Kidney capillary endothelial cell (primary cell): Measurements from ENCODE around the gene DNLZ.

Source experiments
- DNase-seq: peaks from one replicate; pipeline ENCODE4 v3.0.0-alpha.2; 2018; ENCODE audit warnings: low spot score

The DNLZ gene

DNA sequence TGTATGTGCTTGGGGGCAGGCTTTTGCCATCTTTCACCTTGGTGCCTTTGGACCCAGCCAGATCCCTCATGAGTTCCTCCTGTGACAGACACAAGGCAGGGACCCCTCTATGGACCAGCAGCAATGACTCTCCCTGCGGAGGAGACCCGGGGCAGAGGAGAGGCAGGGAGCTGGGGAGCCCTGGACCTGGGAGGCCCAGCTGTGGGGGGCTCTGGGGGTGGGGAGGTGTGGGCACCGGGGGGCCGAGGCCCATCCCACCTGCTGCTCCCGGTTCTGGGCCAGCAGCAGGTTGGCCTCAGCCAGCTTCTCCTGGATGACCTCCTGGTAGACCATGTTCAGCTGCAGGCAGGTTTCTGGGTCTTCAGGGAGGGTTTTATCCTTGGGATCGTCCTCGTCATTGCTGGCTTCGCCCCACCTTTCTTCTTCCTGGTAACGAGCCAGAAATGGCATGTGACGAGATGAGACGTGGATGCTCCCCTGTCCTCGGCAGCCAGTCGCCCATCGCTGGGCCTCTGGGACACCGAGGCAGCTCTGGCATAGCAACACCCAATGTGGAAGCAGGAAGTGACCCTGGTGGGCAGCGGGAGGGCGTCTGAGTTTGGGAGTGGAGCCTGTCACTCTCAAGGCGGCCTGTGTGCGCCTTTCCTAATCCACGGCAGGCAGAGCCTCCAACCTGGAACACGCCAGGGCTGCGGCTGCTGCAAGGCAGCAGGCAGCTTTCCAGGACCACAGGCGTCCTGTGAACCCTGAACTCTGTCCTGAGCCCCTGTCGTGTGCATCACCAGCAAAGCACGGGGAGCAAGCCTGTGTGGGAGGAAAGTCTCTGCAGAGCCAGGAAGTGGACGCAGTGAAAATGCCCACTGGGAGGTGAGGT lies 32.0 kb upstream of the DNLZ start:
- DNase-seq, result no peak

DNA sequence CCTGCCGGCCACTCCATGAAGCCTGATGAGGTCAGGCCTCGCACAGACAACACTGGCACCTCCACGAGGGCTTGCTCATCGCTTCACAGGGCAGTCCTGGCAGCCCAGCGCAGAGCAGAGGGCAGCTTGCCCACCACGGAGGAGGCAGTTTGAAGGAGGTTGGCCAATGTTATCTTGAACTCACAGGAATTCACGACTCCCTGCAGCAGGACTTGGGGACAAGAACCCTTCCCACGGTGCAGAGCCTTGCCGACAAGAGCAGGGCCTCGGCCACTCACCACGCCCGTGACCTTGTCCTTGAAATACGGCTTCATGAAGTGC lies 31.4 kb upstream of the DNLZ start:
- DNase-seq, result no peak

DNA sequence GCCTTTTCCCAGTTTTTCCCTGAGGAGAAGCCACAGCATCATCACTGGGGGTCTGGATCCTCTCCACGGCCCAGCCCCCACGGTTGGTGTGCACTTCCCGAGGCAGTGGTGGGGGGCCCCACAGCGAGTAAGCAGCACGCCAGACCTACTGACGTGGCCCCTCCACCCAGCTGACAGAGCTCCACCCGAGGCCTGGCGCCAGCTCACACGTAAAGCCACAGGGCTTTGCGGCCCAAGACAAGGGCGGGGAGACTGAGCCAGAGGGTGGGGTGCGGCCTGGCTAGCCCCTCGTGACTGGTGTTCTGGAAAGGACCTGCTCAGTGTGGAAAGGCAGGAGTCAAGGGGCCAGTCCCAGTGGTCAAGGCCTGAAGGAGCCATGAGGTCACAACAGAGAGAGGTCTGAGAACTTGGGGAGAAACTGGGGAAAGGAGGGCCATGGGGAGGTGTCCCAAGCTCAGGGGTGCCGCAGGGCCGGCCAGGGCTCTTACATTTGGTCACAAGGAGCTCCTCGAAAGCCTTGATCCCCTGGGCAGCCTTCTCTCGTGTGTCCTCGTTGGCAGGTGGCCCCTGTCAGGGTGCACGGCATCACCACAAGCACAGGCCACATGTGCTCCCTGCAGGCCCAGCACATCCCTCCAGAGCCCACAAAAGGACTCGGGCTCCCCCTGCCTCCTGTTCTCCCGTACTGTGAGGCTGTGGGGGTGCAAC lies 30.9 kb upstream of the DNLZ start:
- no peak for DNase-seq

DNA sequence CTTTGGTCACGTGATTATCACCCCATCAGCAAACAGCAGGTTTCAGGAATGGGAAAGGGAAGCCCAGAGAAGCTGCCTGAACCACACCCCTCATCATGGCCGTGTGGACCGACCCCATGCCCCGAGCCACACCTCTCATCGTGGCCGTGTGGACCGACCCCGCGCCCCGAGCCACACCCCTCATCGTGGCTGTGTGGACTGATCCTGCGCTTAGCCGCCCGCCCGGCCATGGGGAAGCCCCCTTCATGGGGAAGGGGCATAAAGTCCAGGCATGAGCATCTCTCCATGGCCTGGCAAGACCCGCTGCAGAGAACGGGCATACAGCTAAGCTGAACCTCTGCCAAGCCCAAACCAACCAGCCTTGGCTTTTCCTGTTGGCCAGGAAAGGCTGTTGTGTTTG lies 30.0 kb upstream of the DNLZ start:
- DNase-seq, result no peak

DNA sequence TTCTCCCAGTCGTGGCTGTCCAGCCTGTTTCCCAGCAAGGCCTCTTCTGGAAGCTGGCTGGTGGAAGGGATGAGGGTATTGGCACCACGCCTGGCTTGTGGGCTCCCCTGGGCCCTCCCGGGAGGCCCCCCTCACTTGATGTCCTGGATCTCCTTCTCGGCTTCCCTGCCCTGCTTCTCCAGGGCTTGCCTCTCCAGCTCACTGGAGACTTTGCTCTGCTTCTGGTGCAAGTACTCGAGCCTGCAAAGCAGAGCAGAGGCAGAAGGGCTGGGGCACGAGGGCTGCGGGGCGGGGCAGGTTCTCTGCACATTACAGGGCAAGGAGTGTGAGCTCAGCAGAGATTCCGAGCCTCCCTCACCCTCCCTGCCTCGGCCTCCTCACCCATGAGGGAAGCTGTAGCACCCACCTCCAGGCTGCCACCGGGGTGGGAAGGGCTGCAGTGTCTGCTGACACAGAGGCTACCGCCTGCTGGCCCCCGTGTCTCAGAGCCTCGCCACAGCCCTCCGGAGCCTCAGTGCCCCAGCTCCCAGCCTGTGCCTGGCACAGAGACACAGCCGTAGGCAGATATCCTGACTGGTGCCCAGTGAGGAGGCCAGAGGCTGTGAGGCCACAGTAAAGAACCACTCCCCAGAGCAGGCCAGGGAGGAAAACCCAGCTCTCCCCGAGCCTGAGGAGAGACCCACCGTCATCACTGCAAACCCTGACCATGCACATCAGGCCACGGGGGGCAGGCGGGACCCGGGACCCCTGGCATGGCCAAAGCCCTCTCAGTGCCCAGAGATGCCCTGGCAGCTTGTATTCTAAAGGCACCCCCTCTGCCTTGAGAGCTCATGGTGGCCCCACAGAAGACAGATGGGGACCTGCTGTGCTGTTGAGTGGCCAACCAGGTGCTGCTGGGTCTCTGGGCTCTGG lies 29.2 kb upstream of the DNLZ start:
- no peak for DNase-seq

DNA sequence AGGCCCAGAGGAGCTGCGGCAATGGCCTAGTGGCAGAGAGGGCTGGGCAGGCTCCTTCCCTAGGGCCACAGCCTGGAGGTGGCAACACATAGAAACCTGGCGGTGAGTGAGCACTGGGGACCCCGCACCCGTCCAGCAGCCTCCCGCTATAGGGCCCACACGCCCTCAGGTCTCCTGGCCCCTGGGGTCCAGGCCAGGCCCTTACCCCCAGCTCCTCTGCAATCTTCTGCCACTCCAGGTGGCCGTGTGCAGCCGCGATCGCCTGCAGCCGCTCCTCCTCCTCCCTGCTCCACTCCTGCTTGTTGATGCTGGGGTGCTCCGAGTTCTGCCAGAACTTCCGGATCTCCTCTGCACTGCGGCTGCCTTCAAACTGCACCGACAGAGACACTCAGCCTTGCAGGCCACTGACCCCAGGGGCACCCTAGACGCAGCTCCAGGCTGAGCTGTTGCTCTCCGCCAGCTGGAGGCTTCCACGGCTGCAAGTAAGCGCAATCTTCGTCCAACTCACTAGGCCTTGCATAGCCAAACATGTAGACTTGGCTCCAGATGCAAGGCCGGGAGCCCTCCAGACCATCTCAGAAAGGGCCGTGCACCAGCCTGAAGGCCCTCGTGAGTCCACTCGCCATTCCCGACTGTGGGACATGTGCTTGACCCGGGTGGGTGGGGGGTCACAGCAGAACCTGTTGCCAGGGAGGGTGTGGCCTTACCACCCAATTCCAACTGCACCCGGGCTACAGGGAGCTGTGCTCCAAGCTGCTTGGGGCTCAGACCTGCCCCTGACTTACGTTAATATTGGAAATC lies 28.4 kb upstream of the DNLZ start:
- DNase-seq, result no peak

DNA sequence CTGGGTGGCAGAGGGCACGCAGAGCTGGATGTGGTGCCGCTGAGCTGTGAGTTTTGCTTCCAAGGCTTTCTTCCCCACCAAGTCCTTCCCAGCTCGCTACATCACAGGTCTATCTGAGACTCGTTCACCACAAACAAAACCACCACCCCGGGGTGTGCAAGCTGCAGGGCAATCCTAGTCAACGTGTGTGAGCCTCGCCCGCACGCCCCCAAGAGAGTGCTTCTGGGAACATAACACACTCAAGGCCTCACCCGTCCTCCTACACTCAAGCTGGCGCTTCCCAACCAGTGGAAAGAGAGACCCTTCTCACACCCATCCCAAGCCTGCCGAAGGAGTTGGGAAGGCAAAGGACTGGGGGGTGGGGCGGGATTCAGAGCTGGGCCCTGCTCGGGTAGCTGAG lies 25.9 kb upstream of the DNLZ start:
- no peak for DNase-seq

DNA sequence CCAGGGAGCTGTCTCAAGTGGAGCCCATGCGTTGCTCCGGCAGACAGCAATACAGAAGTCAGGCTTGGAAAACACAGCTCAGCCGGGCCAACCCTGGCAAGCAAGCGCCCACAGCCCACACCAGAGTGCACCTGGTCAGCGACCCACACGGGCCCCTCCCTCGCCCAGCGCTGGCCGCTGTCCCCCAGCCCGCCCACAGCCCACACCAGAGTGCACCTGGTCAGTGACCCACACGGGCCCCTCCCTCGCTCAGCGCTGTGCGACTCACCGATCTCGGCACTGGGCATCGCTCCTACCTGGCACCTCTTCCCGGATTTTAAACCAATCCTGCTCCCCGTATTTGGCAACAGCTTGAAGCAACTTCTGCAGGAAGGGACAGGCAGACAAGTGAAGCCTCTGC lies 23.7 kb upstream of the DNLZ start:
- no peak for DNase-seq

DNA sequence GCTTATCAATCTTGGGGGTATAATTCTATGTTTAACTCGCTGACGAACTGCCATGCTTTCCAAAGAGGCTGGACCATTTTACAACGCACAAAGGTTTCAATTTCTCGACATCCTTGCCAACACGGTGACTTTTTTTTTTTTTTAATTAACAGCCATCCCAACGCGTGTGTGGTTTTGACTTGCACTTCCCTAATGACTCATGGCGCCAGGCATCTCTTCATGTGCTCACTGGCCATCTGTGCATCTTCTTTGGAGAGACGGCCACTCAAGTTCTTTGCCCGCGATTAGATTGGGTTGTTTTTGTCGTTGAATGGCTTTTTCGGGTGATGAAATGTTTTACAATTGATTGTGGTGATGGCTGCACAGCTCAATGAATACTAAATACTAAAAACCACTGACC lies 22.5 kb upstream of the DNLZ start:
- no peak for DNase-seq

DNA sequence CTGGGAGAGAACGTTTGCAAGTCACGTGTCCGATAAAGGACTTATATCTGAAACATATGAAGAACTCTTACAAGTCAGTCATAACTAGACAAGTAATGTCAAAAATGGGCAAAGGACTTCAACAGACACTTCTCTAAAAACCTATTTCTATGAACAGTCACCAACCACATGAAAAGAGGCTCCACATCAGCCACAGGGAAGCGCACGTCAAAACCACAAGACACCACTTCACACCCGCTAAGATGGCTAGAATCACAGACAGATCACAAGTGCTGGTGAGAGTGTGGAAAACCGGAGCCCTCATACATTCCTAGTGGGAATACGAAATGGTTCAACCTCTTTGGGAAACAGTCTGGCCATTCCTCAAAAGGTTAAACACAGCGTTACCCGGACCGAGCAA lies 21.5 kb upstream of the DNLZ start:
- no peak for DNase-seq

DNA sequence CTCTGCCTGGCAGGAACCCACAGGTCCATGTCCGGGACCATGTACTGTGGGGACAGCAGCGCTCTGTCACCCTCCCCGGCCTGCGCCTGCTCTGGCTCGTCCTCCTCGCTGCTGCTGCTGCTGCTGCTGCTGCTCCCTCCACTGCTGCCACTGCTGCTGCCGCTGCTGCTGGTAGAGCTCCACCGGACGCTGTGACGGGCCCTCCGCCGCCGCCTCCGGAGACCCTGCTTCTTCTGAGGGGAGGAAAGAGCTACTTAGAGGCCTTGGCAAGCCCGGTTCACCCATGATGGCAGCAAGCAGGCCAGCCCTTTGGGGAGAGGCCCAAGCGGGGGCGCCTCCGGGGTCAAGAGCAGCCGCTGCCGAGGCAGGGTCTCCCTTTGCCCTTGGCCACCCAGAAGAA lies 19.9 kb upstream of the DNLZ start:
- no peak for DNase-seq

DNA sequence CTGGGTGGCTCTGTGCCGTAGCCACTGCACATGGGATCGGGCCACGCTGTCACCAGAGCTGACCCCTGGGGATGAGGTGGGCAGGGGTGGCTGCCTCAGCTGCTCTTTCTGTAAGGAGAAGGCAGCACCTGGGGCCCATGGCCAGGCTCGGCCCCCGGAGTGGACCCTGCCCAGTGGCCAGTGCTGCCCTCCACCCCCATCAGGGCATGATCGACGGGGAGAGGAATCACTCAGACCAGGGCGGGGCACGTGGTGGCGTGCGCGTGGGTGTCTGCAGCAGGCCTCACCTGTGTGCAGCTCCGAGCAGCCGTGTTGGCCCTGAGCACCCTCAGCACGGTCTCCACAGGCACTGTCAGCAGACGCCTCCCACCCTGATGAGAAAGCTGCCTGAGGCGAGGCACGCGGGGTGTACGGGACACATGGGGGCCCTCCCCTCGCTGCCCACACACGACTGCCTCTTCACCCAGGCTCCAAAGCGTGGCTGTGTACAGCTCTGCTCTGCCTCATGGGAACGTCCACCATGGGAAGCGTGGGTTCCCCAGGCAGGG lies 18.5 kb upstream of the DNLZ start:
- no peak for DNase-seq

DNA sequence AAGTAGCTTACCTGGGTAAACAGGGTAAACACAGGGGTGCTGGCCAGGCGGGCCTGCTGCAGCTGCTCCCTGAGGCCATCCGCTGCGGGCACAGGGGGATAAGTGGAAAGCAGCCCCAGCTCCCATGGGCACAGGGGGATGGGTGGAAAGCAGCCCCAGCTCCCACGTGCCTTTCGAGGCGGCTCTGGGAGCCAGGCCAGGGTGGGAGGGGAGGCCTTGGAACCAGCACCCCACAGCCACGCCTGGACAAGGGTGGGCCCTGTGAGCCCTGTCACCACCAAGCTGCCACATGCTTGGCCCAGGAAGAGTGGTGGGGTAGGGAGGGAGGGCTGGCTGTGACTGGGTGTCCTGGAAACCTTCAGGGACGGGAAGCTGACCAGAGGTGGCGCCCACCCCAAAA lies 17.8 kb upstream of the DNLZ start:
- DNase-seq, result no peak

DNA sequence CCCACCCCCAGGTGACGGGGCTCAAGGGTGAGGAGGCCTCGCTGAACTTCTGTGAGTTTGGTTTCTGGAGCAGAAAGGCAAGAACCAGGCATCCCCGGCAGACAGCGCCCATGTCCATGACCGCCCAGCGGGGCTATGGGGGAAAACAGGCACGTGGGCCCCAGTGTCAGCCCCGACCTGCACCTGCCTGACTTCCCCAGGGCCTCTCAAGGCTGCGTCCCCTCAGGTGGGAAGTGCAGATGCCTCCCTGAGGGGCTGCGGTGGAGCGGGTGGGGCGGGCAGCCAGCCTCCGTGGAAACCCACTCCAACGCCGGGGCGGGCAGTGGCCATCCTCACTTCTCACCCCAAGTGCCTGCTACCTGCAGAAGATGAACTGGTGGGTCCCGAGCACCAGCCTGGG lies 16.8 kb upstream of the DNLZ start:
- no peak for DNase-seq

DNA sequence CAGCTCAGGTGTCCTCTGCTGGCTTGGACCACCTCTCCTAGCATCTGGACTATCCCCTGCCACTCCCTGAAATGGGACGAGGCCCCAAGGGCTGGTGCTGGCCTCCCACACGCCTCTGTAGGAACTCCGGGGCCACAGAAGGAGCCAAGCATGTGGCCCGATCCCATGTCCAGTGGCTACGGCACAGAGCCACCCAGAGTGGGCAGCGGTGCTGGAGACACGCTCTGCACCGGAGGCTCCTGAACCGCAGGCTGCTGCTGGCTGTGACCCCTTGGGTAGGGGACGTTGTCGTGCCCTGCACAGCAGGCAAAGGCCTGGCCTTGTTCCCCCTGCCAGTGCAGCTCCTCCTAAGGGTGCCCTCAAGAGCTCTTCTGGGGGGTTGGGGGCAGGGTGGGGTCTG lies 16.3 kb upstream of the DNLZ start:
- DNase-seq, result no peak

DNA sequence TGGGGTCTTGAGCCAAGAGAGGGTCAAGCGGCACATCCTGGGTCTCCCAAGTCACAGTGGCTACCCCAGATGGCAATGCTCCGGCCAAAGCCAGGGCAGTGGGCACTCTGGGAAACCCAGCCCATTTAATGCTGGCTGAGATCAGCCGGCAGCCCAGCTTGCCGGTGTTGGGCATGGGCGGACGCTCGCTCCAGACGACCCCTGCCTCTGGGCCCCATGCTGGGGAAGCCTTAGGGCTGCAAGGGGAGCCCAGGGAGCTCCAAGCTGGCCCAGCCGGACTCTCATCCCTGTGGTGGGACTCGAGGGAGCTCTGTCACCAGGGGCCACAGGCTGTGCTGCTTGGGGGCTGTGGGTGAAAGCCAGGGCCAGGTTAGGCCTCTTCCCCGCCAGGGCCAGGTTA lies 15.9 kb upstream of the DNLZ start:
- DNase-seq, result no peak

DNA sequence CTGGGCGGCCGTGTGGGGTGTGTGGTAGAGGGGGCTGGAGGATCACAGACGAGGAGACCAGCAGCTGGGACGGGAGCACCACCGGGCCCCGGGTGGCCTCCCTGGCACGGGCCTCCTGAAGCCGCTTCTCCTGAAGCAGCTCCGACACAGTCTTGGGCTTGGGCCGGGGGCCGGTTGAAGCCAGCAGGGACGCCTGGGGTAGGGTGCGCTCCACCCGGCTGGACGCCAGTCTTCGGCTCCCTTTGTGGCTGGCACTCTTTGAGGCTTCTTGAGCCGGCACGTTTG lies 15.4 kb upstream of the DNLZ start:
- DNase-seq, result no peak

DNA sequence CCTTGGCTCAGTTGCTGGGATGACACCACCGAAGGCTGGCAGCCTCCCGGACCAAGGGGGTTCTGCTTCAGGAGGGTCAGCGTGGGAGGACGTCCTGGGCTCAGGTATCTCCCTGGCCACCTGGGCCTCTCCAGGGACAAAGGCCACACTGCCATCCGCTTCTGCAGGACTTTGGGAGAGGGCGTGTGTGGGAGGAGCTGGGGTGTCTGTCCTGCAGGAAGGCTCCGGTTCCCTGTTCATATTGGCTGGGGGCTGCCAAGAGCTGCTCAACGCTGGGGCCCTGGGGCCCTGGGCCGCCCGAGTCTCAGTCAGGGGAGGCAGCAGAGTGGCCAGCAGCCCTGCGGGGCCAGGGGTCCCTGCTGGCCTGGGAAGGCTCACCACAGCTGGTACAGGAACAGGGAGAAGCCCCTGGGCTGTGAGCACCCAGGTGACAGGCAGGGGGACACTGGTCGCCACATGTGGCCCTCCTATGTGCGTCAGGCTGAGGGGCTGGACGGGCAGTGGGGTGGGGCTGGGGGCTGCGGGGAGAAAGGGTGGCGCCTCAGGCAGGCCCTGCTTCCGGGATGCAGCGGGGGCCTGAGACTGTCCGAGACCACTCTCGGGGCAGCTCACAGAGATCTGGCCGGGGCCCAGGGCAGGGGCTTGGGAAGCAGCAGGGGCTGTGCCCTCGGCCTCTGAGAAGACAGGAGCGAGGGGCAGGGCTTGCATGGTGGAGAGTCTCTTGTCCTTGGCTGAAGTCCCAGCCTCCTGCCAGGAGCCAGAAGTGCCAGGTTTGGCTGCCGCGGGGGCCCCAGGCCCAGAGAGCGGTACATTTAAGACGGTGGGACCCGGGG lies 14.8 kb upstream of the DNLZ start:
- DNase-seq, result no peak

DNA sequence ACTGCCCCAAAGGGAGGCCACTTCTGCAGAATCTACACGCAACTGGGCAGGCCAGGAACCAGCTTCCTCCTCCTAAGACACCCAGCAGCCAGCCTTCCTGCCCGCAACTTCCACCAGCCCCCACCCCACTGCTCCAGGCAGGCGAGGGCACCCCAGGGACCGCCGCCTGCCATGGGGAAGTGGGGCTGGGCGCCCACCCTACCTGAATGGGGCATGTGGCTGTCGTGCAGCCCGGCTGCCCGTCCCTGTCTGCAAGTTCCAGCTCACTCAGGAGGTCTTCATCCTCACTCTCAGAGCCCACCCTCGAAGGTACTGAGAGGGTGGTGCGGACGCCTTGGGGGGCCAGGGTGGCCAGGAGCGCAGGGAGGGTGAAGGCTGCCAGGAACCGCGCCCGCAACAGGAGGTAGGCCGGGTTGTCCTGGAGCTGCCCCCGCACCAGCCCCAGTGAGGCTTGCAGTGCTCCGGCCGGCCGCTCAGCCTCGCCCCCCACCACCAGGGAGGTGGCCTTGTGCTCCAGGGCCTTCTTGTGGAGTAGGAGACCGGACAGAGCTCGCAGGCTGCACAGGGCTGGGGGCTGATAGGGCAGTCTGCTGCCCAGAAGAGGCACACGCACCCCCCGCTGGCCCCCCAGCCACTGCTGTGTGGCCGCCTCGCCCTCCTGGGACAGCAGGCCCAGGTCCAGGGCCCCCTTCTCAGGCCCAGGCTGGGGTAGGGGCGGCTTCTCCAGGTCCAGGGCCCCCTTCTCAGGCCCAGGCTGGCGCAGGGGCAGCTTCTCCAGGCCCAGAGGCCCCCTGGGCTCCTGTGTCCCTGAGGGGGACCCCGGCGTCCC lies 14.0 kb upstream of the DNLZ start:
- no peak for DNase-seq

DNA sequence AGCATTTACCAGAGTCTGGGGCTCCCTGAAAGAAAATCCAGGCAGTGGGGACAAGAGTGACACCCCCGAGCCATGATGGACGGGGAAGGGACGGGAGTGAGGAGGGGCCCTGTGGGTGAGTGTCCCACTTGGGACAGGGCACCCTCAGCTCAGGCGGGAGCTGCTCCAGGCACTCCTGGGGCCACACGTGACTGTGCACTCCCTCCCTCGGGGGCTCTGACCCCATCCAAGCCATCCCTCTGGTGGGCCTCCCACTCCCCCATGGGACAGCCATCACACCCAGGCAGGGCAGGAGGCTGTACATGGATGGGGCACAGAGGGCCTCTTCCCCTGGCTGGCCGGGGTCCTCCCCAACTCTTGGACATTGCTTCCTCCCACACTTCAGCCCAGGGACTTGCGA lies 12.9 kb upstream of the DNLZ start:
- DNase-seq, result no peak
